Medulla oblongata (tissue), 1 donor: ENCODE data around the gene CDH23.

ENCODE experiments used
- DNase-seq: peaks from one replicate; pipeline ENCODE4 v3.0.0-alpha.2; 2015; ENCODE audit errors: extremely low spot score

The CDH23 gene

DNA sequence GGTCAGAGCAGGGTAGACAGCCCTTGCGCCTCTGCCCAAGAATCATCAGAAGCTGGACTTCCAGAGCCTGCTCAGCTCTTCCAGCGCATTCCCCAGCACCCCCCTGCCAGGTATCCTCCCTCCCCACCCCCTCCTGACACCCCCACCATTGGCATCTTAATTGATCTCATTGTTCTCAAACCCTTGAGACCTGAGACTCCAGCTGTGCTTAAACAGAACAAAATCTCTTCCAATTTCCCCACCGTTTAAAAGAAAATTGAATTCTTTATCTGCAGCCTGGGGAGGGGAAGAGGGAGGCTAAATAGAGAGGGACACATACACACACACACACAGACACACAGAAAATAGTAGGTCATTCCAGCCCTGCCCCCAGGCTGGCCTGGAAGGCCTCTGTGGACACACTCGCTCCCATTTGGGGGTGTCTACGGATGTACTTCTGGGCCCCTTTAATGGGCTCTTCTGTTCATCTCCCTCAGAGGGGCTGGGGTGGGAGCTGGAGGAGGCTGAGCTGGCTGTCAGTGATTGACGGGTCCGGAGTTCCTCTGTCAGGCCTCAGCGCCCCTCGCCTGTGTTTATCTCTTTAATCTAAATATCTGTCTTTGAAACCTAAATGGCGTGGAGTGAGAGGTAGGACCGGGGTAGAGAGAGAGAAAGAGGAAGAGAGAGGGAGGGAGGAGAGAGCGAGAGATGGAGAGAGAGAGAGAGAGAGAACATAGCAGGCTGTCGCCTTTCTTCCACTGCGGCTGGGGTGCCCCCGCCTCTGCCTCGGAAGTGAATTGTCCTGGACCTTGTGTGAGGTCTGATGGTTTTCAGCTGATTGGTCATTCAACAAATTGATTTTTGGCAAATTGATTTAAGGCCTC lies 261.1 kb downstream of the CDH23 start:
- DNase-seq = no peak

DNA sequence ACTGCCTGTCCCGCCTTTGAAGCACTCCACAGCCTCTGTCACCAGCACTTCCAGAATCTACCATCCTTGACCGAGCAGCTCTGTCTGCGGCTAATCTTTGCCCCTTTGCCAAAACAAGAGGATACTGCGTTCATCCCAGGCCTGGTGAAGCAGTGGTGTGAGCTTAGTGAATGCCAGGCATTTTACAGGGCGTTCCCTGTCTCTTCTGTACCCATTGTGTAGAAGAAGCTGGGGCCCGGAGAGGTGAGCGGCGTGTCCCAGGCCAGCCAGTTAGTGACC lies 261.7 kb downstream of the CDH23 start:
- DNase-seq = no peak

DNA sequence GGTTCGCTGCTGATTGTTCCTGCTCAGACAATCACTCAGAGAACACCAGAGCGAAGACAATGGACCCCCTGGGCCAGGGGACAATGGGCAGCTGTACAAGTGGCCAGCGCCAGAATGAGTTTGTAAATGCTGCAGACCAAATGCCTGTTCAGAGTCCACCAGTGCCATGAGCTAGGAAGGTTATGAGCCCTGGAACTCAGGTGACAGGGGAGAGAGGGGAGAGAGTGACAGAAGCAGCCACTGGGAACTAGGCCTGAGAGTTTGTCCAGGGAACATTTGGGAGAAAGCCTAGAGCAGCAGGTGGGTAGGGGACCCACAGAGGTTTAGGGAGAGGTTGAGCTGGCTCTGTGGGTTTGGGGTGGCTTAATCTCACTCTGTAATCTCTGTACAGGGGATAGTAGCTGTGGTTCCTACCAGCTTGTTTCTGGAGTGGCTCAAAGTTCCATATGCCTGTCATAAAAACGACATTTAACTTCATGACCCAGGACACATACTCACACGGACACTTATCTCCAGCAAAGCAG lies 262.5 kb downstream of the CDH23 start:
- no peak for DNase-seq

DNA sequence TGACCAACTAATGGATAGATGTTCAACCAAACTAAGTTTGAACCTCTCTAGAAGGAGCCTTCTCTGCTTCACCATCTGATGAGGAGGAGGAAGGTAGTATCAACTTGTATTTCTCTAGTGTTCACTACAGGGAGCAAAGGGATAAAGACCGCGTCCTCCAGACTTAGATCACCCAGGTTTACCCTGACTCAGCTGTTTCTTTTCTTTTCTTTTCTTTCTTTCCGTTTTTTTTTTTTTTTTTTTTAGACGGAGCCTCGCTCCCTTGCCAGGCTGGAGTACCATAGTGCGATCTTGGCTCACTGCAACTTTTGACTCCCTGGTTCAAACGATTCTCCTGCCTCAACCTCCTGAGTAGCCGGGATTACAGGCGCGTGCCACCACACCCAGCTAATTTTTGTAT lies 263.0 kb downstream of the CDH23 start:
- DNase-seq = no peak

DNA sequence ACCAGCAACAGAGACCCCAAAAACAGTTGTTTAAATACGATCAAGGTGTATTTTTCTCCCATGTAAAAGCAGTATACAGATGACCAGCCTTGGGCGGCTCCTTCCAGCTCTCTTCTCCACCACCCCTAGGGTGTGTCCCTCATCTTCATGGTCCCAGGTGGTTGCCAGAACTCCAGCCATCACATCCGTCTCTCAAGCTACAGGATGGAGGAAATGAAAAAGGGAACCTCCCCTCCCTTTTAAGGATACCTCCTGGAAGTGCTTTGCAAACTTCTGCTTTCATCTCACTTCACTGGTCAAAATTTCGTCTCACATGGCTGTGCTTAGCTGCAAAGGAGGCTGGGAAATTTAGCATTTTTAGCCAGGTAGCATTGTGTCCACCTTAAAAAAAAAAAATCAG lies 263.6 kb downstream of the CDH23 start:
- no peak for DNase-seq

DNA sequence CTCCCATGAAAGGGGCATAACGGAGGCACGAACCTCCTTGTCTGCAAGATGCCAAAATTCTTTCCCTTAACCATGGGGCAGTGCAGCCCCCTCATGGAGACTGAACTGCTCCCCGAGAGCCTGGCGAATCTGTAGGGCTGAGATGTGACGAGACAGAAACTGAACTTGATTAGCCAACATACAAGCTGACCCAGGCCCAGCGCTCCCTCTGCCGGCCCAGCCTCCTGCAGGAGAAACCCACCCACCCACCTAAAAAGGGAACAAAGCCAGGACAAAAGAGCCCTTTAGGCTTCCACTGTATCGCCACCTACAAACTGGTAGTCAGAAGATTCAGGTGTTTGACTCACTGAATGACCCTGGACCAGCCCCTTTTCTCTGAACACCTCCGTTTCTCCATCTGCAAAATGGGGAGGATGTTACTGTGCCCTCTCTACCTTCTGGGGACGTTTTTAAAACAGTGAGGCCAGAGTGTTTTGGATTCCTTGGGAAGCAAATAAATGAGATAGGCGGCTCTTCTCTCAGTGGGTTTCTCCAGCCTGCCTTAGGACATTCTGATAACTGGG lies 264.4 kb downstream of the CDH23 start:
- DNase-seq = no peak

DNA sequence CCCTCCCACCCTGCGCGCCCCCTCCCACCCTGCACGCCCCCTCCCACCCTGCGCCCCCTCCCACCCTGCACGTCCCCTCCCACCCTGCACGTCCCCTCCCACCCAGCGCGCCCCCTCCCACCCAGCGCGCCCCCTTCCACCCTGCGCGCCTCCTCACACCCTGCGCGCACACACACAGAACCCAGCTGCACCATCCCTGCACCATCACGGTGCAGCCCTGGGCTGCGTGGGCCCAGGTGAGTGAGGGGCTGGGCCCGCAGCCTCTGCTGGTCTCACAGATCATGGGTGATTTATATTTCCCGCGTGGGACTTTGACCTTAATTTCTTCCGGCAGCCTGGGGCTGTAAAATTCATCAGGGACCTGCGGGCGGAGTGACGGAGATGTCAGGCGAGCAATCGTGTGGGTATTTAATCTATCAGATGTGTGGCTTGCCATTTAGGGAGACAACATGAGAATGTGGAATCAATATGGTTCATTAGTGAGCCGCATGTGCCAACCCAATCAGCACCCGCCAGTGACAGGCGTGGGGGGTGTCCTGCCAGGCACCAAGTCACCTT lies 265.1 kb downstream of the CDH23 start:
- DNase-seq = no peak

DNA sequence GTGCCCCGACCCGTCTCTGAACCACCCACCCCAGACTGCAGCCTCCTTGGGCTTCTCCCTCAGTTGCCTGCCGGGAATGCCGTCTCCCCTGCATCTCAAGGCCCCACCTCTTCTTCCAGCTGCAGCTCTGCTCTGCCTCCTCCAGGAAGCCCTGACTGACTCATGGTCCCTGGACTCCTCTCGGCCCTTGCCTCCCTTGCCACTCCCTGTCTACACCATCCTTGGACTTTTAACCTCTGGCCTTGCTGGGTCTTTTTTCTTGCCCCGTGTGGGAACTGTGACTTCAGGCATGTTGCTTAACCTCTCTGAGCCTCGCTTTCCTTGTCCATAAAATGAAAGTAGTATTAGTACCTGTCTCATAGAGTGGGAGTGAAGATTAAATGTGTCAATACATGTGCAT lies 266.6 kb downstream of the CDH23 start:
- no peak for DNase-seq

DNA sequence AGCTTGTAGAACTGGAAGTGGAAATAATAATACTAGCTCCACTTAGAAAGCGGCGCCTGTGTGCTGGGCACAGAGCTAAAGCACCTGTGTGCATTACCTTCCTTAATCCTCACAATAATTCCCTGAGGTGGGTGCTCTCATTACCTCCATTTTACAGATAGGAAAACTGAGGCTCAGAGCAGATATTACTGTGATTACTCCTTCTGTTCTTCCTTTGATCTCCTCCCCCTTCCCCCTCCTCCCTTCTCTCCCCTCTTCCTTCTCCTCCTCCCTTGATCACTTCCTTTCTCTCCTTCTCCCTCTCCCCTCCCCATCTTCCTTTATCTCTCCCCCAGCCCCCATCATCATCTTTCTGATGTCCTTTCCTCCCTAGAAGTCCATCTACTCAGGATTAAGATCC lies 267.9 kb downstream of the CDH23 start:
- DNase-seq = no peak

DNA sequence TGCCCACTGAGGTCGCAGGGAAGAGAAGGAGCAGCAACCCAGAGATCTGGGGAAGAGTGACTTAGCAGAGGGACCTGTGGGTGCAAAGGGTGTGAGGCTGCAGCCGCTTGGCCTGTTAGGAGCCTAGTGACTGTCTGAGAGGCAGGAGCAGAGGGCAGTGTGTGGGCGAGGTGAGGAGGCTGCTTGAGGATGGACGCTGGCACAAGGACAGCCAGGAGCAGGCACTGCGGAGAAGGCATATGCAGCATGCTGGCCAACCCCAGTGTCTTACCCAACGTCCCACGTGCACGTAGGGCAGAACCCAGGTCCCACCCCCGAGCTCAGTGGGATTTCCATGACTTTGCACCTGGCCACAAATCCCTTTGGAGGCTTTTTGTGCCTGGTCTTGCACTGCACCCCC lies 268.7 kb downstream of the CDH23 start:
- DNase-seq = no peak

DNA sequence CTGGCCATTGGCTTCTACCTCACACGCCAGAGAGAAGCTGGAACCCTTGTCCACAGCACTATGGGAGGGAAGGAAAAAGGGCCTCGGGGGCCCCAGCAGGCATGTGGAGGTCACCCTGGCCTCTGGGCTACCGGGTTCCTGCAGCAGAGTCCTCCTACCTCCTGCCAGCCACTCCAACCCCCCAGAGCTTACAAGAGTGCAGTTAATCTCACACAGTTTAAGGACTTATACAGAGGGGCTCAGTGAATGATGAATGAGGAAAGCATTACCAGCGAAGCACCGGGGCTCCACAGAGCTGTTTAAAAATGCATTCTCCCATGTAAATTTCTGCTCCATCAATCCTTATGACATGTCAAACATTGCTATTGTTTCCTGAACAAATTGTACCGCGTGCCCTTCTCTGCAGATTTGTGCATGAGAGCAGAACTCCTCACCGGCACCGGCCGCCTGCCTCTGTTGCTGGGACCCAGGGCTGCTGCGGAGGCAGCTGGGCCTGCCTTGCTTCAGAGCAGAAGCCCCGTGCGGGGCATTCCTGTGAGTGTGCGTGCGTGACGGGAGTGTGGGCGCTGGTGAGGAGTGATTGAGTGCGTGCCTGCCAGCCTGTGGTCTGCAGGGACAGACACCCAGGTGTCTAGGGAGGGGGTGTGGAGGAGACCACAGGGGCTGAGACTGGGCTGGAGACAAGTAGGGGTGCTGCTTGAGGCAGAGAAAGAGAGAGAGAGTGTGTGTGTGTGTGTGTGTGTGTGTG lies 270.1 kb downstream of the CDH23 start:
- DNase-seq = no peak

DNA sequence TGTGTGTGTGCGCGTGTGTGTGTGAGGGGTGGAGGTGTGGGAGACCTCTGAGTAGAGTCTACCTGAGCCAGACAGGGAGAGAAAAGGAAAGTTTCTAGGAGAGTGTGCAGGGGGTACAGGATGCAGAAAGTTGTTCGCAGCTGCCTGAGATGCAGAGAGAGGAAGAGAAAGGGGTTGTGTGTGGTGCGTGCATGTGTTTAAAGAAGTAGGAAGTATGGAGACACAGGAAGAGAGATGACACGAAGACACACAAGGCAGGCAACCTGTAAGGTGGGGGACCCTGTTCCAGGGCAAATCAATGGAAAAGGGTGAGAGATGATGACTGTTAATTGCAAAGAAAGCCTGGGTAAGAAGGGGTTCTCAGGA lies 270.6 kb downstream of the CDH23 start:
- no peak for DNase-seq

DNA sequence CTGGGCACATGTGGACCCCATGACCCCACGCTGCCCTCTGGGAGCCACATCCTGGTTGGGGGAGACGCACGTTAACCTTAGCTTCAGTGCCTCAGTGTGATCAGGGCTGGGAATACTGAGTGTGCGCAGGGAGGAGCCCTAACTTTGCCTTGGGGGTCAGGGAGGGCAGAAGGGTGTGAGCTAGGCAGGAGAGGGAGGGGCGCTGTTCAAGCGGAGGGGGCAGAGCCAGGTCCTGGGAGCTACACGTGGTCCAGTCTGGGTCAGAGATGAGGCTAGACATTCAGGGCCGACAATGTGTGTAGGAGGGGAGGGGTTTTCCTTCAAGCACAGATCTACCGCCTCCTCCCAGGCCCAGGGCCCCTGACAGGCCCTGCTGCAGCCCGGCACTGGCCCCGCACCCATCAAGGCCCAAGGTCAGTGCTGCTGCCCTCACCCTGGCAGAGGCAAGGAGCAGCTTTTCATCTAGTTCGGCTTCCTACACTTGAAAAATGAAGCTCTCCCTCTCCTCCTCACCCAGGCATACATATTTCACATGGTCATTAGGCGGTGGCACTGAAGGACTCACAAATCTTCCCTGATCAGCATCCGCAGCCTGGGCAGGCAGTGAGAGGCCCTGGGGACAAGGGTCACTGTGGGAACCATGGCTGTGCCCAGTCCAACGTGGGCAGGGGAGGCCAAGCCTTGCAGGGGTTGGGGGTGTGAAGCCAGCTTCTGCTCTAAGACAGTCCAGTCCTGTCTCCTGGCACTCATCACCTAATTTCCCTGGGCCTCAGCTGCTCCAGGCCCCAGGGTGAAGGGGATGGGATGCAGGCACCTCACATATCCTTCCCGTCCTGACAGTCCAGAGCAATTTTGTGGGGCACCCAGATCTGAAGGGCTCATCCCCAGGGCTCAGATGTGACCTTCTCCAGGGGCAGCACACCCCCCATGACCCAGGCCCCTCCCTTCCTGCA lies 275.6 kb downstream of the CDH23 start:
- DNase-seq = no peak

DNA sequence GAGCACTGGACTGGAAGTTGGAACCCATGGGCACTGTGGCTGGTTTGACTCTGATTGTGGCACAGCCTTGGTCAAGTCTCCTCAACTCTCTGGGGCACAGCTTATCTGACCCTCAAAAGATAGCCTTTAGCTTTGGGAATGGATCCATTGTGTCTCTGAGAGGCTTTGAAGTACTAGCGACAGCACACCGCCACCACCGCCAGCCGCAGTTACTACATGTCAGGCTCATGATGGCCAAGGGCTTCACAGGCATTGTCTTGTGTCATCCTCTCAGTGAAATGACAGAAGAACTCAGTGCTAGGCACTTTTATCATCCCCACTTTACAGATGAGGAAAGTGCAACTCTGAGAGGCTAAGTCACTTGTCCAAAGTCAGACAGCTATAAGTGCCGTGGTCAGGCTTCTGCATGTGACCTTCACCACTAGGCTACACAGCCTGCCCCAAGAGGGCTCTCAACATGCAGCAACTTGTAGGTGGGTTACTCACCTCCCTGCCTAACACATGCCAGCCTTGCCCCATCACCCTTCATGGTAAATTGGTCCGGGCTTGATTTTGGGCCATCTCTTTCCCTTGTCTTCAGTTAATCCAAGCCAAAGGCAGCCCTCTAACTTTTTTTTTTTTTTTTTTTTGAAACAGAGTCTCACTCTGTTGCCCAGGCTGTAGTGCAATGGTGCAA lies 278.7 kb downstream of the CDH23 start:
- DNase-seq = no peak

DNA sequence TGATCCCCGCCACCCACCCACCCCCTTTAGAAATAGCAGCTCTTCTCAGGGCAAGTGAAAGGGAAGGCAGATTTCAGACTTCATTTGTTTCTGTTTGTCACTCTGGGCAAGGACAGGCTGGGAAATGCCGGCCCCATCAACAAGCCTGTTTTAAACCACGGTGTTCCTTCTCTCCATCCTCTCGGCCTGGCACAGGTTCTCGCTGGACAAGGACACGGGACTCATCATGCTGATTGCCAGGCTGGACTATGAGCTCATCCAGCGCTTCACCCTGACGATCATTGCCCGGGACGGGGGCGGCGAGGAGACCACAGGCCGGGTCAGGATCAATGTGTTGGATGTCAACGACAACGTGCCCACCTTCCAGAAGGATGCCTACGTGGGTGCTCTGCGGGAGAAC lies 280.5 kb downstream of the CDH23 start:
- DNase-seq = no peak

DNA sequence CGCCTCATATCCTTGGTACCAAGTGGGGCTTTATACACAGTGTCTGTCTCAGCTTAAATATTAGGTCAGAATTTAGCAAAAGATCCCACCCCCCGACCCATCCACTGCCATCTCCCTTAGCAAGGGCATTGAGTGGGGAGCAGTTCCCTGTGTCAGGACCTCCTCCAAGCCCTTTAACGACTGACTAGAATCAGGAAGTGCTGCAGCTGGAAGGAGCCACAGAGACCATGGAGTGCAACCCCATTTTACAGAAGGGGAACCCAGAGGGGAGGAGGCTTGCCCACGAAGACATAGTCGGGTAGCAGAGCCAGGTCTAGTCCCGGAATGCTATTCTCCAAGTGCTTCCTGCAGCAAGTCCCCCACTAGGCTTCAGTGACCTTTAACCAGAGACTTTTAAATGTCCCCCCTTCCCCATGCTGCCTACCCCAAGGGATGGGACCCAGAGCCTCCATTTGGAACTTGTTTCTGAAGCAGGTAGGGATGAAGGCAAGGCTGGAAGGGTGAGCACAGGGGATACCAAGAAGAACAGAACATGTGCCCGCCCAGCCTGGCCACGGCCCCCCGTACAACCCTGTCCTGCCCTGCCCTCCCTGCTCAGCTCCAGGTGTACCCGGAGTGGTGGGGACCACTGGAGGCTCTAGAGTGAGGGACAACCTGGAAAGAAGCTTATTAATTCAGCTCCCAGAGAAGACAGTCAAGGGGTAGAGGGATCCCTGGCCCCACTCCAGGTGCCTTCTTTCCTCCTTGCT lies 281.5 kb downstream of the CDH23 start:
- no peak for DNase-seq

DNA sequence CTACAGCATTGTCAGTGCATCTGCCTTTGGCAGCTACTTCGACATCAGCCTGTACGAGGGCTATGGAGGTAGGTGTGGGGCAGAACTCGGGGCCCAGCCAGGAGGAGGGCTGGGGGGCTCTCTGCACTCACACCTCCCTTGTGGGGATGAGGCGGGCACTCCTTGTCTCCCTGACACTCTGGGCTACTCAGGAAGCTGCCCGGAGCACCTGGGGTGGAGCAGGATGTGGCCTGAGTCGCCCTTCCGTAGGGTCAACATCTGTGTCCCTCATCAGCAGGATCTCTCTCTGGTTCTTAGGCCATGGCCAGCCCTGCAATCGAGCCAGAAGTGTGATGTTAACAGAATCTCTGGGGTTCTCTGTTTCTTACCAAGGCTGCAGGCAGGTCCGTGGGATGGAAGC lies 282.7 kb downstream of the CDH23 start:
- no peak for DNase-seq

DNA sequence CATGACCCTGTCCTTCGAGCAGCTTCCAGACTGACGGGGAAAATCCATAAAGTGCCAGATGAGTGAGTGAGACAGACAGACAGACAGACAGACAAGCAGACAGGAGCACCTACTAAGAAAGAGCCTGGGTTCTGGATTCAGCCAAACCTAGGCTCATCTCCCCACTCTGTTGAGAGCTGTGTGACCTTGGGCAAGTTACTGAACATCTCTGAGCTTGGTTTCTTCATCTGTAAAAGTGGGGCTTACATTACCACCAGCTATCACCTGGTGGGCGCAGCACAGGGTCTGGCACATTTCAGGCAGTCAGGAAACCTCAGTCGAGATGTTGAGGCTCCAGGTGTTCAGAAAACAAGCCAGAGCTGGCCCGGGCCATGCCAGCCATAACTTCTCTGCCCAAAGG lies 285.3 kb downstream of the CDH23 start:
- no peak for DNase-seq

DNA sequence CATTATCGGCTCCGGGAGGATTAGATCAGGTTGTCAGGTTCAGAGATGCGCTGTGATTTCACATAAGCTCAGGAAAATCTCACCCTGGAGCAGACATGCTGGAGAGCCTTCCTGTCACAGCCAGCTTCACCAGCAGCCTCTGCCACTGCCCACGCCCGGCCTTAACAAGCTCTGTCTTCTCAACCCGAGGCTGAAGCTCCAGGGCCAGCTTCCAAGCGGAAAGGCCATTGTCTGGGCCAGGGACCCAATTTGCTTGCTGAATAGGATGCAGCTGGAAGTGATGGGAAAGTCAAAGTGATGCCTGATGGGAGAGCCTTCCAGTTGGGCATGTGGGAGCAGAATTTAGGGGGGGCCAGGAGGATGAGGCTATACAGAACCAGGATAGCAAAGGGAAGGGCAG lies 286.6 kb downstream of the CDH23 start:
- DNase-seq = peak; percentile 40
